OCI-LY7 (cell line): ENCODE results near the gene GALR3. TPM values are rescaled to one million over a fixed set of nuclear protein-coding genes. Genes with fewer than 3 reads are reported as not detected.

ENCODE experiments used
- BruUV-seq: library from RNA; stranded (reverse); fragments of 400-500 nt; replicated peaks from 2 replicates; lab custom pipeline; 2021; lab: Mats Ljungman, UMichigan
- CTCF ChIA-PET: fragments of 300-600 bp; sonication (Branson Sonifier 250); formaldehyde crosslinking; loops from one replicate; lab custom pipeline; 2022; ENCODE audit warnings: antibody characterized with exemption; ENCODE audit not compliant: unreplicated experiment; lab: Charles Lee
- POLR2A ChIA-PET: fragments of 300-600 bp; sonication (Branson Sonifier 250); formaldehyde crosslinking; loops from one replicate; lab custom pipeline; 2022; ENCODE audit warnings: antibody characterized with exemption; lab: Charles Lee
- DNase-seq: peaks from one replicate; pipeline ENCODE4 v3.0.0-alpha.2; 2015; ENCODE audit warnings: low spot score
- H2AFZ ChIP-seq: fragments of 200-600 bp; sonication (generic), shearing (Covaris generic); 2 replicates; pipeline ENCODE4 v1.6.1; 2014; ENCODE audit warnings: mild to moderate bottlenecking, antibody characterized with exemption, low read length, moderate library complexity
- H3K27ac ChIP-seq: fragments of 200-600 bp; sonication (generic); 2 replicates; pipeline ENCODE4 v1.5.1; 2014; ENCODE audit warnings: mixed run types, low read depth, mild to moderate bottlenecking, moderate library complexity, low read length, inconsistent platforms; ENCODE audit not compliant: poor library complexity, severe bottlenecking
- H3K36me3 ChIP-seq: fragments of 200-600 bp; sonication (generic); 2 replicates; pipeline ENCODE4 v1.6.1; 2014; ENCODE audit warnings: mild to moderate bottlenecking, antibody characterized with exemption, low read length, moderate library complexity, mixed read lengths; ENCODE audit not compliant: insufficient read depth
- H3K4me1 ChIP-seq: fragments of 200-600 bp; sonication (generic); 2 replicates; pipeline ENCODE4 v1.5.1; 2014; ENCODE audit warnings: mild to moderate bottlenecking, low read length; ENCODE audit not compliant: insufficient read depth, poor library complexity, severe bottlenecking
- H3K4me2 ChIP-seq: fragments of 200-600 bp; sonication (generic); 2 replicates; pipeline ENCODE4 v1.6.1; 2014; ENCODE audit warnings: mild to moderate bottlenecking, low read length
- H3K4me3 ChIP-seq: fragments of 200-600 bp; sonication (generic); 2 replicates; pipeline ENCODE4 v1.5.1; 2014; ENCODE audit warnings: mild to moderate bottlenecking, low read depth, low read length; ENCODE audit not compliant: poor library complexity, severe bottlenecking
- H3K79me2 ChIP-seq: fragments of 200-600 bp; sonication (generic); 2 replicates; pipeline ENCODE4 v1.6.1; 2016; ENCODE audit warnings: low read depth, mild to moderate bottlenecking, low read length, moderate library complexity, mixed read lengths; ENCODE audit not compliant: insufficient read depth
- H3K9me2 ChIP-seq: fragments of 200-600 bp; sonication (generic); 2 replicates; pipeline ENCODE4 v1.6.1; 2016; ENCODE audit warnings: mild to moderate bottlenecking, low read length, mixed read lengths; ENCODE audit not compliant: insufficient read depth
- H3K9me3 ChIP-seq: fragments of 200-600 bp; sonication (generic); 2 replicates; pipeline ENCODE4 v1.6.1; 2014; ENCODE audit warnings: mild to moderate bottlenecking, mixed run types, low read length, mixed read lengths
- H4K20me1 ChIP-seq: fragments of 200-600 bp; sonication (generic); 2 replicates; pipeline ENCODE4 v1.6.1; 2014; ENCODE audit warnings: mild to moderate bottlenecking, antibody characterized with exemption, low read length, moderate library complexity, mixed read lengths; ENCODE audit not compliant: insufficient read depth
- CTCF ChIP-seq: fragments of 200-600 bp; sonication (generic); conservative IDR thresholded peaks from 2 replicates; pipeline ENCODE4 v1.5.1; 2014; ENCODE audit warnings: mild to moderate bottlenecking, antibody characterized with exemption, low read length, moderate library complexity, mixed read lengths
- EZH2phosphoT487 ChIP-seq: fragments of 200-600 bp; sonication (generic); IDR thresholded peaks from 2 replicates; pipeline ENCODE4 v1.6.1; 2018; ENCODE audit warnings: low read depth, borderline replicate concordance, mild to moderate bottlenecking, mixed run types, antibody characterized with exemption, low read length, moderate library complexity, mixed read lengths
- intact Hi-C: fragments of 100-400 bp; cut with micrococcal nuclease; formaldehyde crosslinking; loops from one replicate; pipeline ENCODE4 v1.10.0; 2022; ENCODE audit not compliant: unreplicated experiment
- total RNA-seq, 2 experiments: library from RNA; depleted of rRNA in 1 of 2; stranded (reverse); fragments of >200 nt in 1 of 2; shearing (Covaris generic) in 1 of 2; gene quantifications; 2 replicates each; pipeline ENCODE4 v1.2.3, GENCODE V29; 2014 to 2022

Gene GALR3
- total RNA-seq, 2 experiments from 2014 or later = not detected

DNA sequence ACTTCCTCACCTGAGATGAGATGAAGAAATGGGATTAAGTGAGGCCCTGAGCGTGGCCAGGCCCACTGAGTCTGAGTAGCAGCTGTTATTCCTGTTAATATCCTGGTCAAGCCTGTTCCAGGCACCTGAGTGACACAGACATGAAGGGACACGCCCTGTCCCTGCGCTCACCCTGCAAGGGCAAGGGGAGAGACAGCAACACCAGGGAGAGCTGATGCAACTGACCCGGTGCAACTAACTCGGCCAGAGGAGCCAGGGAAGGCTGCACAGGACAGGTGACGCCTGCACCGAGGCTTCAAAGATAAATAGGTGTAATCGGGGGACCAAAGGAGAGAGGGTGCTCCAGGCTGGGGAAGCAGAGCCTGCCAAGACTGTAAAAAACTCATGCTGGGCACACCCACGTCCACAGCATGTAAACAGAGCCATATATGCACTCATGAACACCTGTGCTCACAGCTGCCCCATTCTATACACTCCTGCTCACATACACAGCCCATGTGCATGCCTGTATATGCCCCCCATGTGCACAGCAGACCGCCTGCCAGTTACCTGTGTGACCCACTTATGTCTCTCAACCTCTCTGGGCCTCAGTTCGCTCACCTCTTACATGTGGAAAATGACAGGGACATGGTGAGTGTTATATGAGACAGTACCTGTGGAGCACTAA is 38.2 kb upstream of the GALR3 start:
- TF ChIP-seq CTCF (no peak), EZH2phosphoT487 (no peak)
- no peaks in the 10 kb centered on the region for H3K9me3 ChIP-seq
- ChIA-PET CTCF (no interaction called here), POLR2A (no interaction called here)
- H3K79me2 ChIP-seq = no peaks in the 10 kb centered on the region
- H3K9me2 ChIP-seq = no peaks in the 10 kb centered on the region
- DNase-seq = no peak
- no peak overlapping the region for H3K4me3 ChIP-seq
- H3K4me1 ChIP-seq = peaks cover 7% of the 10 kb centered on the region
- no peaks in the 10 kb centered on the region for H3K36me3 ChIP-seq
- no peak overlapping the region for H3K27ac ChIP-seq
- intact Hi-C loops = no loop called here
- no peak overlapping the region for H2AFZ ChIP-seq
- no TSS peak for BruUV-seq
- no peaks in the 10 kb centered on the region for H4K20me1 ChIP-seq
- no peak overlapping the region for H3K4me2 ChIP-seq

DNA sequence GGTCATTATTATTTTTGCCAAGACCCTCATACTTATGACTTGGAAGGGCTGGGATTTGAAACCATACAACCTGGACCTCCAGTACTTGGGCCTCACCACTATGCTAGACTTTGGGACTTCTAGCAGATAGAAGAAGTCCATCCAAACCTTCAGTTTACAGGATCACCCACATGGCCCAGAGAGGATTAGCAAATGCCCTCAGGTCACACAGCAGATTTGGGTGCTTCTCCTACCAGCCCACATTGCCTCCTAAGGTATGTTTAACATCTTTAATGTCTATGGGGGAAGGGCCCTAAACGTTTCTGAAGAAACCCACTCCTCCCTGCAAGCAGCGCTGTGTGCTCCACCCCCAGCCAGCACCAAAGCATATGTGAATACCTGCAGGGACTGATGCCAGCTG is 32.9 kb upstream of the GALR3 start:
- POLR2A ChIA-PET = no interaction called here
- CTCF ChIA-PET = no interaction called here
- TF ChIP-seq EZH2phosphoT487 = no peak
- no peak for TF ChIP-seq CTCF
- intact Hi-C loops = no loop called here
- Histone ChIP-seq H3K9me2 (no peaks in the 10 kb centered on the region), H3K4me1 (no peaks in the 10 kb centered on the region), H3K4me2 (no peak overlapping the region), H3K9me3 (no peaks in the 10 kb centered on the region), H3K36me3 (no peaks in the 10 kb centered on the region), H4K20me1 (no peaks in the 10 kb centered on the region), H3K4me3 (no peak overlapping the region), H3K27ac (no peak overlapping the region), H2AFZ (no peak overlapping the region), H3K79me2 (no peaks in the 10 kb centered on the region)
- DNase-seq = no peak
- no TSS peak for BruUV-seq

- intact Hi-C loops = no loop called here
- H3K9me3 ChIP-seq = no peaks in the 10 kb centered on the region
- H3K36me3 ChIP-seq = no peaks in the 10 kb centered on the region
- no peak for TF ChIP-seq EZH2phosphoT487
- no peak for TF ChIP-seq CTCF
- no peak for DNase-seq
- no TSS peak for BruUV-seq
- no peak overlapping the region for H2AFZ ChIP-seq
- H3K27ac ChIP-seq = no peak overlapping the region
- ChIA-PET CTCF (no interaction called here), POLR2A (interaction anchor here (1.6 kb wide), 1 partner anchor 15 kb away, joined by 6 read pairs; the partner anchor contains the start of gene GCAT)
- no peaks in the 10 kb centered on the region for H3K4me1 ChIP-seq
- H3K9me2 ChIP-seq = no peaks in the 10 kb centered on the region
- no peaks in the 10 kb centered on the region for H3K79me2 ChIP-seq
- H3K4me3 ChIP-seq = no peak overlapping the region
- H4K20me1 ChIP-seq = no peaks in the 10 kb centered on the region
- no peak overlapping the region for H3K4me2 ChIP-seq
These were observed 30.7 kb upstream of the GALR3 start for GRCh38 chr22:37792494-37792893.
